LNCaP clone FGC (cell line): ENCODE measurements around the gene SLC13A2.

Experiments used
- DNase-seq: peaks from one replicate; pipeline ENCODE4 v3.0.0-alpha.2; 2011; ENCODE audit warnings: low read depth
- H3K4me3 ChIP-seq: 2 replicates; pipeline ENCODE4 v1.5.1; 2011; ENCODE audit warnings: mild to moderate bottlenecking, low read depth, low read length, control low read depth
- TF ChIP-seq, protein P1 (sequence below): IDR thresholded peaks from 2 replicates; pipeline ENCODE4 v1.5.1; 2012; ENCODE audit warnings: mild to moderate bottlenecking; ENCODE audit not compliant: control insufficient read depth, insufficient read depth; ENCODE audit errors: extremely low read depth

The SLC13A2 gene

DNA sequence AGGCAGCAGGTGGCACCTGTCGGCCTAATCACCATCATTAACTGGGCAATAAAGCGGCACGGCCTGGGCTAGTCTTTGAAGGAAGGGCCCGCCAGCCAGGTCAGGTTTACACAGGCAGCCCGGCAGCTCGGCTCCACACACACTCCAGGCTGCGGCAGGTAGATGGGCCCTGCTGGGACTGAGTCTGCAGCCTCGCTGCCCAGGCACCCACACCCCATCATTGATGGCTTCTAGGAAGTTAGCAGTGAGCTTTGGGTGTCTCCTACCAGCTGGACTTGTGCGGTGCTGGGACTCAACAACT is 25.9 kb downstream of the SLC13A2 start:
- no peak for DNase-seq

DNA sequence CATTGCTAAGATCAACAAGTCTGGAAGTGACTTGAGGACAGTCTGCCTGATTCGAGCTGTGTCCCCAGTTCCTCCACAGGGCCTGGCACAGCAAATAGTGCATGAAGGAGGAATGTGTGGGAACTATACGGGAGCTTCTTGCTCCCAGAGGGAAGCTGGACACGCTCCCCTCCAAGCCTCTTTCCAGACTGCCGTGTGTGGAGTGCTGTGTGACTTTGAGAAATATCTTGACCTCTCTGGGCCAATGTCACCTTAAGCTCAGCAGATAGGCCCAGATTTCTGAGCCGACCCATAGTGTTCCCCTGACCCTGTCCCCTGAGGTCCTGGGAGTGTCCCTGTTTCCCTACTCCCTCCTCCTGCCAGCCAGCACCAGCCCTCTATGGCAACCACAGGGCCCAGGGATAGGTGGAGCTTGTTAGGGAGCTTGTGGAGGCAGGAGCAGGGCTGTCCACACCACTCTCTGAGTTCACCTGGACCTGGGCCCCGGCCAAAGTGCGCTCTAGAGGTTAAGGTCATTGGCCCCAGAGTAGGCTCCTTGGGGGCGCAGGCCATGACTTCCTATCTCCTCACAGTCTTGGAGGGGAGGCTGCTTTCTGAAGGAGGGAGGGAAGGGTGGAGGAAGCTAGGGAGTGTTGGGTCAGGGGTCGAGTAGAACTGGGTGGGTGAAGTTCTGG is 26.4 kb downstream of the SLC13A2 start:
- DNase-seq: no peak
- H3K4me3 ChIP-seq: no peak overlapping the region
- TF ChIP-seq, protein P1, sequence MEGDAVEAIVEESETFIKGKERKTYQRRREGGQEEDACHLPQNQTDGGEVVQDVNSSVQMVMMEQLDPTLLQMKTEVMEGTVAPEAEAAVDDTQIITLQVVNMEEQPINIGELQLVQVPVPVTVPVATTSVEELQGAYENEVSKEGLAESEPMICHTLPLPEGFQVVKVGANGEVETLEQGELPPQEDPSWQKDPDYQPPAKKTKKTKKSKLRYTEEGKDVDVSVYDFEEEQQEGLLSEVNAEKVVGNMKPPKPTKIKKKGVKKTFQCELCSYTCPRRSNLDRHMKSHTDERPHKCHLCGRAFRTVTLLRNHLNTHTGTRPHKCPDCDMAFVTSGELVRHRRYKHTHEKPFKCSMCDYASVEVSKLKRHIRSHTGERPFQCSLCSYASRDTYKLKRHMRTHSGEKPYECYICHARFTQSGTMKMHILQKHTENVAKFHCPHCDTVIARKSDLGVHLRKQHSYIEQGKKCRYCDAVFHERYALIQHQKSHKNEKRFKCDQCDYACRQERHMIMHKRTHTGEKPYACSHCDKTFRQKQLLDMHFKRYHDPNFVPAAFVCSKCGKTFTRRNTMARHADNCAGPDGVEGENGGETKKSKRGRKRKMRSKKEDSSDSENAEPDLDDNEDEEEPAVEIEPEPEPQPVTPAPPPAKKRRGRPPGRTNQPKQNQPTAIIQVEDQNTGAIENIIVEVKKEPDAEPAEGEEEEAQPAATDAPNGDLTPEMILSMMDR: no peak

More for the DNA sequence above, 25.9 kb downstream of the SLC13A2 start:
- H3K4me3 ChIP-seq: no peak overlapping the region
- TF ChIP-seq, protein P1: no peak

DNA sequence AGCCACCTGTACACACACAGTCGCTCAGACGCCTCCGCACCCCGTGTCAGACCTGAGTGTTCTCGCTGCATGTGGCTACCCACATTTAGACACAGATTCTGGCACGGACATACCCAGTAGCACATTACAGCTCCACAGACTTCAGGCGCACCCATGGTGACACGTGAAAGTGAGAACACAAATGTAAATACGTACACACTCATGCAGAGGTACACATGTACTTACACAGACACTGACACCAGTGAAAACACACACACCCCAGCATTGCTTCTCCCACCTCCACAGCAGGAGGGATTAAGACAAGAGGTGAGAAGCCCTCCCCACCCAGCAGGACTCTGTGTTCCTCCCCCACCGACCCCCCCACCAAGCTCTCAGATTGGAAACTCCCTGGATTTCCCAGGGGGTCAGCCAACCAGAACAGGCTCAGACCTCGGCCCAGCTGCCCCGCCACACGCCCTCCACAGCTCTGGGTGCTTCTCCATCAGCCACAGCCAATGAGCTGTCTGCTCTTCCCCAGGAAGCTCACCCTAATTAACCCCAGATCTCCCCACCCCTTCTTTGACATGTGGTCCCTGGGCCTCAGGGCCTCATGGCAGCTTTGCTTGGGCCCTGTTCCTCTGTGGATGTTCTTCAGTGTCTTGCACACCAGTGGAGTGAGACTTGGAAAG is 27.4 kb downstream of the SLC13A2 start:
- no peak overlapping the region for H3K4me3 ChIP-seq
- TF ChIP-seq, protein P1: no peak
- no peak for DNase-seq

DNA sequence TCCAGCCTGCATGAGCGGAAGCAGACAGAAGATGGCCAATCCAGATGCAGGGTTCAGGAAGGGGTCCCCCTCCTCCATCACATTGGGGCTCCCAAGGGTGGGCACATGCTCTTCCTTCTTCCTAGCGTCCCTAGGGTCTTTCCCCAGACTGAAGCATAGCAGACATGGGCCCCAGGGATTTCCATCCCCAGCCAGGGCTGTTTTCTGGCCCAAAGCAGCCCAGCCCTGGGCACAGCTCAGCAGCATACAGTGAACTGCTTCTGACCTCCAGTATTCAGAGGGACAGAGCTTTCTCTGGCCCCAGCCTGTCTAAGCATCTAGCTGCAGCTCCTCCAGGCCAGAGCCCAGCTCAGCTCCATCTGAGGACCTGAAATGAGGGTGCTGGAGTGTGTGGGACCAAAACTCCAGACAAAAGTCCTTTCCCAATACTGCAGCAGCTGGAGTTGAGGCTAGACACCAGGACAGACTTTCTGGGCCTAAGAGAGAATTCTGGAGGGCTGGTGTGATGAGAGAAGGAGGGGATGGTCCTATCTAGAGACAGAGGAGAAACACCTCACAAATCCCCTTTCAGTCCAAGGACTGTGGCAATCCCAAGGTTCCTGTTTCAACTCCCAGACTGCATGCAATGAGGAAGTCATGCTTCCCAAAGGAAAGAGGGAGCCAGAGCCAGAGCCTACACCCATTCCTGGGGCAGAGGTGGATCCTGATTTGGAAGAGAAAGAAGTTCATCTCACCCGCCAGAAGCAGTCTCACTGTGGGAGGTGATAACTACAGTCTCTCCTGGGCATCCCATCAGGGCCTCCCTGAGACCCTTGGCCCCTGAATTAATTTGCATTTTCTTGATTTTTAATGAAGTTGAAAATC is 28.2 kb downstream of the SLC13A2 start:
- H3K4me3 ChIP-seq: no peak overlapping the region
- TF ChIP-seq, protein P1: no peak
- DNase-seq: no peak

DNA sequence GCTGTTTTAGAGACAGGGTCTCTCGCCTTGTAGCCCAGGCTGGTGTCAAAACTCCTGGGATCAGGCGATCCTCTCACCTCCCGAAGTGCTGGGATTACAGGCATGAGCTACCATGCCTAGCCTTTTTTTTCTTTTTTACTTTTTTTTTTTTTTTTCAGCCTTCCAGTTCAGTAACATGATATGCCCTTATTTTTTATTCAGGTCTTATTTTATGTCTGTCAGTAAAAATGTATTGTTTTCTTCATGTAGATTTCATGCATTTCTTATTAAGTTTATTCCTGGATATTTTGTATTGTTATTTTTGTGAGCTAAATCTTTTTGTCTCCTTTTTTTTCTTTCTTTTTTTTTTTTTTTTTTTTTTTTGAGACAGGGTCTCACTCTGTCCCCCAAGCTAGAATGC is 30.0 kb downstream of the SLC13A2 start:
- H3K4me3 ChIP-seq: no peak overlapping the region
- DNase-seq: no peak
- TF ChIP-seq, protein P1: no peak

DNA sequence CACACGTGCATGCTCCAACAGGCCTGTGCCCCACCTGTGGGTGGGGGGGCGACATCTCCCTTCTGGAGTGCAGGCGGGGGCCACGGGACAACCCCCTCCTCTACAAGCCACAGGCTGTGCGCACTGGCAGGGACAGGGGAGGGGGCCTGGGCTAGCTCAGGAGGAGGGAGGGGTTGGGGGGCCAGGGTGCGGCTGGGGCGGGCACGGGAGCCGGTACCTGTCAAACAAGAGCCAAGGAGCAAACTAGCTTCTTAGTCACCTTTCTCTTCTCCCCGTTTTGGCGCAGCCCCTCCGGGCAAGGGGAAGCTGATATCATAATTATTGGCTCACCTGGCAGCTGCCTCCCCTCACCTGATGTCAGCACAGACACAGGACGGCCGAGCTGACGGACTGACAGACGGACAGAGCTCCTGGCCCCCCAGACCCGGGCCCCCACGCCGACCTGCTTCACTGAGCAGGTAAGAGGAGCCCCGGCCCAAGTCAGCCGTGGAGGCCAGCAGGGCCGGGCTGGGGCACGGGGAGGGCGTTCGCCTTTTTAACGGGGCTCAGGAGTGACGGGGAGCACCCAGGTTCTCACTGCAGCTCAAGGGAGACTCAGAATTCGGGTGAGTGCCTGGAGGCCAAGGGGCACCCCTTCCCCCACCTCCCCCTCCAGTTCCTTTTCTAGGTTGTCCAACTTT is 32.7 kb downstream of the SLC13A2 start, which contains the start of gene FOXN1:
Gene FOXN1, plus strand, starts transcription at position 363 of the 680 bp plus-strand sequence. CDS start 17,622 bp downstream, outside the sequence.
- H3K4me3 ChIP-seq: no peak within 1 kb of the TSS
- no peak for DNase-seq
- TF ChIP-seq, protein P1: no peak
